ENCODE results near the gene HRH1. TPM values are rescaled to one million over a fixed set of nuclear protein-coding genes. Genes with fewer than 3 reads are reported as not detected.
A peak's percentile ranks its signal among the peaks of the same experiment; 100 is the strongest.

The HRH1 gene
- total and polyA plus RNA-seq, 12 donors: 0.24 to 6.5 (median 2.2) TPM

- Histone ChIP-seq H3K27me3 (no peaks in the 10 kb centered on the region), H3K36me3 (replicated peaks in 1 of 2) (no peaks in the 10 kb centered on the region), H3K4me3 (no peak overlapping the region), H3K4me1 (replicated peaks in 1 of 2) (no peaks in the 10 kb centered on the region), H3K9me3 (replicated peaks in 1 of 3) (no peaks in the 10 kb centered on the region), H3K27ac (no peak overlapping the region)
- WGBS, 4 donors: 82 to 89% (median 86%) methylated on average over 2 of the region's 2 CpGs
- intact Hi-C loops (cut with DNase I): no loop called here
- DNase-seq: no peak
- TF ChIP-seq POLR2A (IDR thresholded peaks at IDR 0.05) (no peak), CTCF (IDR thresholded peaks at IDR 0.05) (no peak)
Observed at GRCh38 chr3:11138371-11138770, 15.9 kb upstream of the HRH1 start.

GRCh38 chr3:11140030-11140712 lies 14.1 kb upstream of the HRH1 start:
- Histone ChIP-seq H3K4me1 (replicated peaks in 1 of 2) (no peaks in the 10 kb centered on the region), H3K9me3 (replicated peaks in 1 of 3) (no peaks in the 10 kb centered on the region), H3K27ac (no peak overlapping the region), H3K36me3 (replicated peaks in 1 of 2) (no peaks in the 10 kb centered on the region), H3K27me3 (no peaks in the 10 kb centered on the region), H3K4me3 (no peak overlapping the region)
- 41 to 52% (median 50%) methylated on average over 13 of the region's 13 CpGs for WGBS, 4 donors
- TF ChIP-seq POLR2A (IDR thresholded peaks at IDR 0.05) (no peak), CTCF (IDR thresholded peaks at IDR 0.05) (no peak)
- intact Hi-C loops (cut with DNase I): no loop called here
- peak in 1 of 7 donors; percentile 14 for DNase-seq

- Histone ChIP-seq H3K27me3 (no peaks in the 10 kb centered on the region), H3K27ac (no peak overlapping the region), H3K4me3 (no peak overlapping the region), H3K4me1 (replicated peaks in 1 of 2) (no peaks in the 10 kb centered on the region), H3K36me3 (replicated peaks in 1 of 2) (no peaks in the 10 kb centered on the region), H3K9me3 (replicated peaks in 1 of 3) (no peaks in the 10 kb centered on the region)
- TF ChIP-seq CTCF (IDR thresholded peaks at IDR 0.05) (no peak), POLR2A (IDR thresholded peaks at IDR 0.05) (no peak)
- intact Hi-C loops (cut with DNase I): no loop called here
- DNase-seq: no peak
- WGBS, 4 donors: 57 to 86% (median 64%) methylated on average over 2 of the region's 2 CpGs
Observed at GRCh38 chr3:11140713-11141104, 13.6 kb upstream of the HRH1 start.

- TF ChIP-seq CTCF (IDR thresholded peaks at IDR 0.05): no peak
- no peak for TF ChIP-seq POLR2A (IDR thresholded peaks at IDR 0.05)
- H3K36me3 ChIP-seq (replicated peaks in 1 of 2): no peaks in the 10 kb centered on the region
- intact Hi-C loops (cut with DNase I): no loop called here
- no peak overlapping the region for H3K27ac ChIP-seq
- H3K4me1 ChIP-seq (replicated peaks in 1 of 2): no peaks in the 10 kb centered on the region
- no peaks in the 10 kb centered on the region for H3K9me3 ChIP-seq (replicated peaks in 1 of 3)
- no peak overlapping the region for H3K4me3 ChIP-seq
- WGBS, 4 donors: 83 to 90% (median 88%) methylated on average over 2 to 5 of the region's 5 CpGs
- DNase-seq: no peak
- no peaks in the 10 kb centered on the region for H3K27me3 ChIP-seq
Observed at GRCh38 chr3:11143476-11143875, 10.8 kb upstream of the HRH1 start.

Measured in adrenal gland (tissue), 12 donors.